Ascending aorta (tissue), 2 donors: ENCODE measurements around the gene RAB3IL1. TPM values are rescaled to one million over a fixed set of nuclear protein-coding genes. Genes with fewer than 3 reads are reported as not detected.
"Not testable (repeated sequence)": the region's sequence is repeated elsewhere in the genome, so short reads cannot be mapped to it uniquely, and the experiment has no call there.

Experiments
- DNase-seq, 2 donors: peaks; one replicate each; pipeline ENCODE4 v3.0.0-alpha.2; 2019; ENCODE audit warnings: low spot score in 2 of 2
- H3K27ac ChIP-seq, 2 donors: fragments of 200-600 bp; sonication (generic); one replicate each; pipeline ENCODE4 v1.5.1; 2016 to 2017; ENCODE audit warnings: mild to moderate bottlenecking in 1 of 2
- H3K27me3 ChIP-seq: fragments of 200-600 bp; sonication (generic); one replicate; pipeline ENCODE4 v1.5.1; 2017
- H3K36me3 ChIP-seq, 2 donors: fragments of 200-600 bp; sonication (generic); one replicate each; pipeline ENCODE4 v1.5.1; 2016
- H3K4me1 ChIP-seq, 2 donors: fragments of 200-600 bp; sonication (generic); one replicate each; pipeline ENCODE4 v1.5.1; 2016 to 2017; ENCODE audit warnings: mild to moderate bottlenecking in 1 of 2
- H3K4me3 ChIP-seq, 2 donors: fragments of 200-600 bp; sonication (generic); one replicate each; pipeline ENCODE4 v1.5.1; 2016 to 2017; ENCODE audit warnings: mild to moderate bottlenecking in 1 of 2
- H3K9me3 ChIP-seq, 2 donors: fragments of 200-600 bp; sonication (generic); one replicate each; pipeline ENCODE4 v1.5.1; 2016
- CTCF ChIP-seq, 3 experiments: fragments of 200-600 bp in 2 of 3; fragments of 450-650 bp in 1 of 3; sonication (generic) in 2 of 3; IDR thresholded peaks; one replicate each; pipeline ENCODE4 v1.5.1; 2016 to 2019; ENCODE audit warnings: antibody characterized with exemption in 3 of 3, mild to moderate bottlenecking in 1 of 3, moderate library complexity in 1 of 3
- intact Hi-C: fragments of 100-400 bp; cut with DNase I; formaldehyde crosslinking; loops from one replicate; pipeline ENCODE4 v1.15.1; 2023
- total RNA-seq: library from RNA; depleted of rRNA; stranded (reverse); fragments of >200 nt; gene quantifications from one replicate; pipeline ENCODE4 v1.1.0, GENCODE V29; 2016

Gene RAB3IL1
- 23.2 TPM for total RNA-seq

GRCh38 chr11:61917334-61918109 is at the start of gene RAB3IL1:
Gene RAB3IL1, minus strand, starts transcription at chr11:61917566. Its CDS starts 199 bp downstream, at chr11:61917367.
- peaks cover 3 to 8% of the 10 kb centered on the region in 2 donors for H3K4me1 ChIP-seq

GRCh38 chr11:61966734-61967115 is 49.4 kb upstream of the RAB3IL1 start:
- peak overlapping the region; percentile 98 to 99 for H3K27ac ChIP-seq
- no peak for TF ChIP-seq CTCF (IDR thresholded peaks at IDR 0.05)
- DNase-seq: no peak
- peaks cover 20 to 47% of the 10 kb centered on the region in 2 donors for H3K4me1 ChIP-seq
- intact Hi-C loops: loop anchor here (1.0 to 5.0 kb wide), 4 partner anchors 17 to 174 kb away; partner anchors contain the start of genes FADS3, FEN1 and TMEM258
- H3K9me3 ChIP-seq: no peaks in the 10 kb centered on the region
- peak overlapping the region; percentile 88 to 96 for H3K4me3 ChIP-seq
- no peaks in the 10 kb centered on the region for H3K27me3 ChIP-seq
- H3K36me3 ChIP-seq: peaks cover 11 to 28% of the 10 kb centered on the region in 2 donors

More at GRCh38 chr11:61917334-61918109, at the start of gene RAB3IL1:
- intact Hi-C loops: loop anchor here (2.0 kb wide), 2 partner anchors 29 to 53 kb away; no protein-coding TSS in a partner anchor
- Histone ChIP-seq H3K27me3 (no peaks in the 10 kb centered on the region), H3K4me3 (peak within 1 kb of the TSS; percentile 67 to 90), H3K9me3 (no peaks in the 10 kb centered on the region), H3K36me3 (no peaks in the 10 kb centered on the region), H3K27ac (peak within 1 kb of the TSS; percentile 39 to 54)
- TF ChIP-seq CTCF (IDR thresholded peaks at IDR 0.05): no peak
- peak in 1 of 2 donors; percentile 81 for DNase-seq

- H3K27me3 ChIP-seq, H3K9me3 ChIP-seq: not testable (repeated sequence)
- Histone ChIP-seq H3K36me3 (peaks cover 11 to 28% of the 10 kb centered on the region in 2 donors), H3K4me1 (peaks cover 10 to 38% of the 10 kb centered on the region in 2 donors), H3K4me3 (peak overlapping the region; percentile 88 to 96), H3K27ac (peak overlapping the region; percentile 98 to 99)
- intact Hi-C loops: loop anchor here (5.0 kb wide), 2 partner anchors 118 to 172 kb away; partner anchors contain the start of genes FEN1 and TMEM258
- peak in 1 of 2 donors; percentile 66 for DNase-seq
These were observed 47.4 kb upstream of the RAB3IL1 start for GRCh38 chr11:61964666-61965271.

GRCh38 chr11:61964058-61964665 is 46.8 kb upstream of the RAB3IL1 start:
- Histone ChIP-seq H3K27ac (peak overlapping the region; percentile 42 to 99), H3K4me3 (peak overlapping the region in 1 of 2 donors; percentile 96), H3K4me1 (peaks cover 10 to 37% of the 10 kb centered on the region in 2 donors), H3K36me3 (peaks cover 11 to 28% of the 10 kb centered on the region in 2 donors), H3K27me3 (no peaks in the 10 kb centered on the region), H3K9me3 (no peaks in the 10 kb centered on the region)
- TF ChIP-seq CTCF (IDR thresholded peaks at IDR 0.05): no peak
- intact Hi-C loops: no loop called here
- peak in 1 of 2 donors; percentile 62 for DNase-seq

GRCh38 chr11:61963282-61964057 is 46.1 kb upstream of the RAB3IL1 start:
- H3K4me1 ChIP-seq: peaks cover 10 to 31% of the 10 kb centered on the region in 2 donors
- peak in 1 of 2 donors; percentile 65 for DNase-seq
- intact Hi-C loops: no loop called here

More at GRCh38 chr11:61963282-61964057, 46.1 kb upstream of the RAB3IL1 start:
- Histone ChIP-seq H3K27me3 (no peaks in the 10 kb centered on the region), H3K27ac (peak overlapping the region; percentile 57 to 99), H3K36me3 (peaks cover 11 to 28% of the 10 kb centered on the region in 2 donors), H3K4me3 (peak overlapping the region in 1 of 2 donors; percentile 96), H3K9me3 (no peaks in the 10 kb centered on the region)
- TF ChIP-seq CTCF (IDR thresholded peaks at IDR 0.05): no peak
